Right lobe of liver (tissue), 6 donors: ENCODE measurements around the gene MARK4. TPM values are rescaled to one million over a fixed set of nuclear protein-coding genes. Genes with fewer than 3 reads are reported as not detected.

Source experiments
- ATAC-seq, 4 donors: fragments of 200-7000 bp; cut with Tn5 transposase; one replicate each; pipeline ENCODE4 v1.9.1; 2020; ENCODE audit warnings: mild to moderate bottlenecking in 4 of 4, moderate library complexity in 4 of 4
- DNase-seq, 3 donors: peaks; one replicate each; pipeline ENCODE4 v3.0.0-alpha.2; 2020
- H3K27ac ChIP-seq, 3 donors: fragments of 200-600 bp; one replicate each; pipeline ENCODE4 v1.8.0; 2022
- H3K27me3 ChIP-seq, 2 donors: fragments of 200-600 bp; one replicate each; pipeline ENCODE4 v1.8.0; 2022
- H3K36me3 ChIP-seq, 4 donors: fragments of 200-600 bp; sonication (generic) in 1 of 4; one replicate each; pipeline versions ENCODE4 v1.5.1 to v1.8.0; 2017 to 2022; ENCODE audit warnings: control low read depth in 1 of 4
- H3K4me1 ChIP-seq, 4 donors: fragments of 200-600 bp; sonication (generic) in 1 of 4; one replicate each; pipeline versions ENCODE4 v1.5.1 to v1.8.0; 2017 to 2022; ENCODE audit warnings: control low read depth in 1 of 4
- H3K4me3 ChIP-seq, 3 donors: fragments of 200-600 bp; one replicate each; pipeline ENCODE4 v1.8.0; 2022
- H3K9me3 ChIP-seq, 4 donors: fragments of 200-600 bp; sonication (generic) in 1 of 4; one replicate each; pipeline versions ENCODE4 v1.5.1 to v1.8.0; 2017 to 2022; ENCODE audit warnings: control low read depth in 1 of 4
- CTCF ChIP-seq, 4 donors: fragments of 200-600 bp in 3 of 4; fragments of 450-650 bp in 1 of 4; IDR thresholded peaks; one replicate each; pipeline versions ENCODE4 v1.5.1 to v1.8.0; 2016 to 2022; ENCODE audit warnings: antibody characterized with exemption in 4 of 4, mild to moderate bottlenecking in 2 of 4
- POLR2A ChIP-seq: fragments of 450-650 bp; IDR thresholded peaks from one replicate; pipeline ENCODE4 v1.6.1; 2017; ENCODE audit warnings: antibody characterized with exemption, mild to moderate bottlenecking
- WGBS: methylation state at CpG from one replicate; pipeline ENCODE4 v1.1.6; 2018; ENCODE audit warnings: low coverage, low lambda C conversion rate; ENCODE audit not compliant: insufficient coverage; ENCODE audit errors: missing lambda C conversion rate; 5-methylcytosine and 5-hydroxymethylcytosine counted together
- intact Hi-C, 2 donors: fragments of 100-400 bp; cut with DNase I; formaldehyde crosslinking; loops; one replicate each; pipeline versions ENCODE4 v1.11.2 to v1.14.1; 2022
- total RNA-seq, 6 experiments: library from RNA; depleted of rRNA in 2 of 6; stranded (reverse); fragments of >200 nt in 2 of 6; fragmentation: NEBNext Ultra II Directional in 3 of 6; extraction: Animal tissue kit (Norgen Biotek cat#: 25700) in 3 of 6; gene quantifications; one replicate each; pipeline versions ENCODE4 v1.1.0 to v1.2.4, GENCODE V29; 2016 to 2023
- donor health status: DM: no; HTN: yes; CAD: no.
- donor health status: DM: no; HTN: no; CAD: no.
- donor health status: DM: no; HTN: no; CAD: no.
- donor health status: DM: no; HTN: yes; CAD: no.
- donor health status: DM: no; HTN: yes; CAD: no.

Gene MARK4
- total RNA-seq, 6 experiments from 2014 or later = 14.2 to 23.5 (median 17.5) TPM

GRCh38 chr19:45249261-45250033 is 1.6 kb upstream of the MARK4 start:
- intact Hi-C loops = no loop called here
- ATAC-seq = no peak
- Histone ChIP-seq H3K9me3 (no peaks in the 10 kb centered on the region), H3K4me3 (no peak overlapping the region), H3K4me1 (peaks cover 0 to 8% (median 0%) of the 10 kb centered on the region in 4 donors), H3K27me3 (no peaks in the 10 kb centered on the region), H3K36me3 (no peaks in the 10 kb centered on the region), H3K27ac (no peak overlapping the region)
- WGBS = 48% methylated on average over 9 of the region's 11 CpGs
- TF ChIP-seq CTCF (IDR thresholded peaks at IDR 0.05) (no peak), POLR2A (no peak)
- no peak for DNase-seq

- no peaks in the 10 kb centered on the region for H3K9me3 ChIP-seq
- peak overlapping the region; percentile 54 to 81 (median 75) for H3K4me3 ChIP-seq
- no peaks in the 10 kb centered on the region for H3K36me3 ChIP-seq
These were observed 747 bp upstream of the MARK4 start for GRCh38 chr19:45250216-45250831.

GRCh38 chr19:45251452-45252354 is 632 bp downstream of the MARK4 start:
- WGBS = 0% methylated on average over 22 of the region's 57 CpGs
- Histone ChIP-seq H3K27ac (peak overlapping the region; percentile 6 to 76 (median 16)), H3K4me1 (peaks cover 0 to 12% (median 0%) of the 10 kb centered on the region in 4 donors), H3K27me3 (no peaks in the 10 kb centered on the region), H3K4me3 (peak overlapping the region; percentile 60 to 81 (median 75)), H3K9me3 (no peaks in the 10 kb centered on the region), H3K36me3 (no peaks in the 10 kb centered on the region)
- TF ChIP-seq CTCF (IDR thresholded peaks at IDR 0.05) = no peak
- no peak for TF ChIP-seq POLR2A
- intact Hi-C loops = no loop called here
- DNase-seq (no peak), ATAC-seq (peak; percentile 5 to 31 (median 16))

More at GRCh38 chr19:45250216-45250831, 747 bp upstream of the MARK4 start:
- TF ChIP-seq POLR2A (no peak), CTCF (IDR thresholded peaks at IDR 0.05) (no peak)
- Histone ChIP-seq H3K27me3 (no peaks in the 10 kb centered on the region), H3K27ac (peak overlapping the region in 2 of 3 donors; percentile 51 to 76), H3K4me1 (peaks cover 0 to 8% (median 0%) of the 10 kb centered on the region in 4 donors)
- DNase-seq (no peak), ATAC-seq (no peak)
- 64% methylated on average over 5 of the region's 14 CpGs for WGBS
- intact Hi-C loops = no loop called here

- no peak for DNase-seq
- intact Hi-C loops = no loop called here
- Histone ChIP-seq H3K27me3 (no peaks in the 10 kb centered on the region), H3K27ac (no peak overlapping the region), H3K9me3 (no peaks in the 10 kb centered on the region), H3K4me1 (peaks cover 0 to 12% (median 0%) of the 10 kb centered on the region in 4 donors), H3K4me3 (no peak overlapping the region), H3K36me3 (no peaks in the 10 kb centered on the region)
- ATAC-seq = no peak
- TF ChIP-seq POLR2A (no peak), CTCF (IDR thresholded peaks at IDR 0.05) (no peak)
- 62% methylated on average over 8 of the region's 12 CpGs for WGBS
These were observed 2.4 kb downstream of the MARK4 start for GRCh38 chr19:45253396-45254027.
